HG02852 (cell line): Measurements from ENCODE around the gene DUT.
"Not testable (repeated sequence)": the region's sequence is repeated elsewhere in the genome, so short reads cannot be mapped to it uniquely, and the experiment has no call there.

ENCODE experiments used
- ATAC-seq: cut with Tn5 transposase; IDR thresholded peaks from one replicate; pipeline ENCODE4 v1.9.1; 2021; ENCODE audit warnings: mild to moderate bottlenecking, moderate library complexity; ENCODE audit not compliant: unreplicated experiment

Gene DUT

DNA sequence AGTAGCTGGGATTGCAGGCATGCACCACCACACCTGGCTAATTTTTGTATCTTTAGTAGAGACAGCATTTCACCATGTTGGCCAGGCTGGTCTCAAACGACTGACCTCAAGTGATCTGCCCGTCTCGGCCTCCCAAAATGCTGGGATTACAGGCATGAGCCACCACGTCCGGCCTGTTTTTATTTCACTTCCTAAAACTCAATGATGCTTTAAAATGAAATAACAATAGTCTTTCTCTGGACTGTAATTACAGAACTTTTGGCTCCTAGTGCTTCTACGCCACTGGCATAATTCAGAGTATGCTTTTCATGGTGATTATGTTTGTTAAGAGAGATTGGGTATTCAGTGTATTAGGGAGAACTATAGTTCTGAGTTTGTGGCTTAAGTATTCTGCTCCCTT lies 5.0 kb upstream of the DUT start:
- not testable (repeated sequence) for ATAC-seq

DNA sequence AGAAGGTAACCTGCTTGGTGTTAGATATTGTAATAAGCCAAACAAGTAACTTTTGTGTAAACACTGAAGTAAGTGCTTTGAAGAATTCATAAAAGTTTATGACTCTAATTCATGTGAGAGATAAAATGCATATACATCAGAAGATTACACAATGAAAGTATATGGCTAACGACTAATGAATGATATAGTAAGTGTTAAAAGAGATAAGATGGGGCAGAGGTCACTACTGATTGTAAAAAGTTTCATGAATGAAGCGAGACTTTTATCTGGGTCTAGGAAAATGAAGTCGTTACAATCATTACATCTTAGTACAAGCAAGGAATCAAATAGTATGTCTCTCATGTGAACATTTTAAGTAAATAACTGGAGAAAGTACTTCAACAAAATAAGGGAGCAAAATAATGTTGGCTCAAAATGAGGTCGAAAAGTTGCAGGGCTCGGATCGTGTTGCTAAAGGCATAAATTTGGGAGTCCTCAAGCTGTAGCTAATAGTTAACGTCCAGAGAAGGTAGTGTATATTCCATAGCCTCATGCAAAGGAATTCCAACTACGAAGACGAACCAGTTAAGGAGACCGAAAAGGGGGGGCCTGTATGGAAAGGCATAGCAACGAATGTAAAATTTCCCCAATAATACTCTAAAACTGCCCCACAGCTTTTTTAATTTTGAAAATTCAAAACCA lies 984 bp upstream of the DUT start:
- ATAC-seq, result no peak

DNA sequence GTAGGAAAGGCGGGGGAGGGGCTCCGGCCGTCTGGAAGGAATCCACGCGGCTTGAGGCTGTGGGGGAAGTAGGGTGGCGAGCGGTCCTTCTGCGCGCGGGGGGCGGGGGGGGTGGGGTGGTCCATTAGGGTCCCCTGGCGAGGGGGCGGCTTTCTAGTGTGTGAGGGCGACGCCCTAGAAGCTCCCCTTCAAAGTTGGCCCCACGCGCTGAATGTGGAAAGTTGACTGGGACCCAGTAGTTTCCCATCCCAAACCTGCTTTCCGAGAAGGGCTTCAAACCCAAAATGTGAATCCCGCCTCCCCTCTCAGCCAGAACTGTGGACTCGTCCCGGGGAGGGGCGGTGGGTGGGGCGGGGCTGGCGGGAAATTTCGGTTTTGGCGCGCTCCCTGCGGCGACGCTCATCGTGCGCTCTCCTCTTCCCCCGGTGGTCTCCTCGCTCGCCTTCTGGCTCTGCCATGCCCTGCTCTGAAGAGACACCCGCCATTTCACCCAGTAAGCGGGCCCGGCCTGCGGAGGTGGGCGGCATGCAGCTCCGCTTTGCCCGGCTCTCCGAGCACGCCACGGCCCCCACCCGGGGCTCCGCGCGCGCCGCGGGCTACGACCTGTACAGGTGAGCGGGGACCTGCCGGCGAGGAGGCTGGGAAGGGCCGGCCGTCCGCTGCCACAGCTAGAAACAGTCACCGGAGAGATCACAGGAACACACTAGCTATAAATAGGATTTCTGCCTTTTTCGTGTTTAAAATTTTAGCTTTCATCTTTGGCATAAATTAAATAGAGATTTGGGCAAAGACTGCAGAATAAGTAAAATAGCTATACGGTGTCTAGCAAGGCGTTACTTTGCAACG lies 790 bp downstream of the DUT start:
- peak; percentile 54 for ATAC-seq

DNA sequence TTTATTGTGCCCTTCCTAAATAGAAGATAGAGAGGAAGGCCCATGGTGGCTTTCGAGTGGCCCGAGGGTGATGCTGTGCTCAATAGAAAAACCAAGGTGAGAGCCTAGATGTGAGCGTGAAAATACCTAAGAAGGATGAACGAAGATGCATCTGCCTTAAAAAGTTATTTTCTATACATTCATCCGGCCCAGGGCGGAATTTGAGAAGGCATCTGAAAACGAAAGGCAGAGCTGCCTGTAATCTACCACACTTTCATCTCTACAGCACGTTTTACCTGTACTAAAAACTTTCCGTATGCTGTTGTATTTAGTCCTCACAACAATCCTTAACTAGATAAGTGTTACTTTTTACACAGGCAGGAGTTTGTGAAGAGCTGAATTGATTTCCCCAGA lies 1.4 kb downstream of the DUT start:
- no peak for ATAC-seq

DNA sequence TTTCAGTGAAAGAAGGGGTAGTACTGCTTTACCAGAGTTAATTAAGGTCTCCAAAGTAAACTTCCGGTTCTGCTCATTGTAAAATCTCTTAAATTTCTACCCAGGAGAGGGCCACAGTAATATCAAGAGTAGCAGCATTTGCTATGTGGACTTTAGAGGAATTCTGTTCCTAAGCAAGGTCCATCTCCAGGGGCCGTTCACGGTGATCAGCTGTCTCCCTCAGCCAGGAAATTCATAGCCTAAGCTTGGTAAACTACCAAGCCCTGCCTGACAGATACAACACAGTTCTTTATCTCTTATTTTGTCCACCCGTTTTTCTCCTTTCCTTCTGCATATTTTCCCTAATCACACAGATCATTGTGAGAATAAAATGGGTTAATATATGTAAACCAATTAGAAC lies 2.3 kb downstream of the DUT start:
- ATAC-seq, result no peak

DNA sequence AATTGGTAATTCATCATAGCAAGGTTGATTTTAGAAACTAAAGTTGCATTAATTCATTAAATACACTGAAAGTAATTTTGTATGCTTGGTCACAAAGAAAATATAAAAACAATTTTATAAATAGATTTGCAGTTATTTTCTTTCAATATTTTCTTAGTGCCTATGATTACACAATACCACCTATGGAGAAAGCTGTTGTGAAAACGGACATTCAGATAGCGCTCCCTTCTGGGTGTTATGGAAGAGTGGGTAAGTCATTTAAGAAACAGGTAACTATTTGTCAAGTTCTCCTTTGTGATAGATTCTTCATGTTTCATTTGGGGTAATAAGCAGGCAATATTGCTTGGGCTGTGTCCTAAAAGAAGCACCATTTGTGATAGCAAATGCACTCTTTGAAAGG lies 3.0 kb downstream of the DUT start:
- ATAC-seq, result no peak

DNA sequence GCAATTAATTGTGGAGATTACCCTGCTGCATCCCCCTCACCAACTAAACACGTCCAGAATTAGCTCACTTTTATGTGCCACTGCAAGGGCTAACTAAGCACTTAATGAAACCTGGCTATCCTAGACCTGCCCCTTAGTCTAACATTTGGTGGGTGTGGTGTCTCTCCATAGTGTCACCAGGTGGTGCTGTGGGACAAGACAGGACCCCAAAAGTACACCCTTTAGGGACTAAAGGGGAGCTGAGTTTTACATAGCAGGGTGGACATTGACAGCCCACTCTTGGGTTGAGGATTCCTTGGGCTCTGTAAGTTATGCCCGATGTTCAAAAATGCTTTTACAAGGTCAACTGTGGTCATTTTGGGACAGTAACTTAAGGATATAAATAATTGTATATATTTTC lies 5.7 kb downstream of the DUT start:
- no peak for ATAC-seq

DNA sequence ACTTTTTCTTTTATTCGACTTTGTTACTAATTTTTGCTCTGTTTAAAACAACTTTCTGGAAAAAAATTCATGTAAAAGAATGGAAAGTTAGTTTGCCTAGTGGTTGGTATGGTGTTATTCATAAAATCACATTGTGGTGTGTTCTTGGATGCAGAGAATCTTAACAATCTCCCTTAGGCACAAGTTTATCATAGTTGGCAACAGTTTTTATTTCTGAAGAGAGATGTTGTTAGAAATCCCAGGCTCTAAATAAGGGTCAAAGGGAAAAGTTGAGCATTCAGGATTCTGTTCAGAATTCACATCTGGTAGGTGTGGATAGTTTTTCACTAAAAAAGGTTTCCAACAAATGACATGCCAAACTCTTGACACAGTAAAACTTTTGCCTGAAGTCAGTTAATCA lies 6.4 kb downstream of the DUT start:
- ATAC-seq, result no peak

DNA sequence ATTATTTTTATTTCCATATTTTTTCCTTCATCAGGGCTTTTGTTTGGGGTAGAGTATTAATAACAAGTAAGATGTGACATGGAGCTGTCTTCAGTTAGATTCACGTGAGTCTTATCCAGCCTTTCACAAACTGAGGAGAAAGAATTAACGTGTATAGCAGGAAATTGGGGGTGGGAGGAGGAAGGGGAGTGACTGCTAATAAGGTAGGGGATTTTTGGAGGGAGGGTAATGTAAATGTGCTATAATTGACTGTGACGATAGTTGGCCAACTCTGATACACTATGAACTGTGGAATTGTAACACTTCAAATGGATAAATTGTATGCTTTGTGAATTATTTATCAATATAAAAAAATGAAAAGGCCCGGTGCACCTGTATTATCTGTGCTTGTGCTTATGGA lies 8.9 kb downstream of the DUT start:
- no peak for ATAC-seq

DNA sequence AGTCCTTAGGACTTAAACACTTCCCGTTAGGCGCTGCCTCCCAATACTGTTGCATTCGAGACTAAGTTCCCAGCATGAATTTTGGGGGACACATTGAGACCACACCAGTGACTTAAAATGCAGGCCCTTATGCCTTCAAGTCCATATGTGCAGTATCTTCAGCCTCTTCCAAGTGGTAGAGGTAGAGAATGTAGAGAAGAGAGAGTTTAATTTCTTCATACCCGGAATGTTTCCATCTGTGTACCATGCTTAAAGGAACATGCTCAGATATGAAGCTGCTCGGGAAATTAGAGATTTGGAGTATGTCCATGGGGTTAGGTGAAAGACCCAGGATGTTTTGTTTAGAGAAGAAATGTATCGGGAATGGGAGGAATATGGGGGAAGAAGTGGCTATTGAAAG lies 12.6 kb downstream of the DUT start:
- ATAC-seq, result no peak

DNA sequence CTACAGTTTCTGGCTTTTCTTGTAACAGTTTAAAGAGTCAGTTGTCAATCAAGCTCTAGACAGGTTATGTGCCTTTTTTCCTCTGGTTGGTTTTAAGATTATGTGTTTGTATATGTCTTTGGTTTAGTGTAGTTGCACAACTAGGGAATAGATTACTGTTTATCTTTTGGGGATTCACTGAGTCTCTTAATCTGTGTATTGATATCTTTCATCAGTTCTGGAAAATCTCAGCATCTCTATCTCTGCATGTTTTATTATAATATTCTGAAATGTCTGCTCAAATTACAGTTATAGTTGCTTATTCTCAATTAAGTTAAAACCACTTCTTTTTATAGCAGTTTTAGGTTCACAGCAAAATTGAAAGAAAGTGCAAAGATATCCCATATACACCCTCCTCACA lies 14.3 kb downstream of the DUT start:
- no peak for ATAC-seq

DNA sequence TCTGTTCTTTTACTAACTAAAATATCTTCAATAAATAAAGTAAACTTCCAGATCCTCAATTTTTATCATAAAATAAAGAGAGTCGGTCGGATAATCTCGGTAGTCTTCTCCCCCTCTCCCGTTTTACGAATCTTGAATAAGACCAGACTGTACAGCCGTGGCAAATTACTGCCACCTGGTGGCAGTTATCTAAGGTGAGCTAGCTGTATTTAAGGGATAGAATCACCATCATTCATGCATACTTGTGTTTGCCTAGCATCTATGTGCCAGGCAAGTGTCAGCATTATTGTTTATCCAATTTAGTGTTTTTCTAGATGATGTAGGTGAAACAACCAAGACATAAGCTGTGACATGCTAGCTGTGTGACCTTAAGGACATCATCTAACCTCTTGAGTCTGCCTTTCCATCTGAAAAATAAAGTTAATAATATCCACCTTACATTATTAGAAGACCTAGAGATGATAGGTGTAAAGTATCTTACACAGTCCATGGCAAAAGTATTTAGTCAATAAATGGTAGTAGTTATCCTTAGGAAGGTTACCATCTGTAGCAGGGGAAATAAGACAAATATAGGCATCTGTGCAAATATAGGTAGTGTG lies 21.3 kb downstream of the DUT start:
- peak; percentile 81 for ATAC-seq

DNA sequence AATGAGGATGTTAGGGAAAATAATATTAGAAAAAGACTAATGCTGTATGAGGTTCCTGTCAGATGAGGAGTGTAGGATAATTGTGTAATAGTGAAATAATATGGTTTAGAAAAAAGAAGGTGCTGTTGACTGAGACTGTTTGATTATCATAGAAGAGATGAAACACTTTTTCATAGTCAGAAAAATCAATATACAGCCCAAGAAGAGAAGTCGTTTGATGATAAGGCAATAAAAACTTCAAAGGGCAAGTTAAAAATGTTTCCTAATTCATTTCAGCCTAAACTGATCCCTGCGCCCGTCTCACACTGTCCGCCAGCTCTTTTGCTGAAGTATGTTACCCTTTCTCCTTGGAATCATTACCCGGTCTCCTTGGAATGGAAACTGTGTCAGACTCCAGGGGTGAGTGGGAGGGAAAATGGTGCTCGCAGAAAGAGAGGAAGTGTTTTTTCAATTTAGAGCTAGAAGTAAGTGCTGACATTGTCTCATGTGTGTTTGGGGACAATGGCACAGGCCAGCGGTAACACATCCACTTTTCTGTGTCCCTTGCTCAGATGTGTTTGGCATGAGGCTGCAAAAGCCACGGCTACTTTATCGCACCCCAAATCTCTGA lies 23.6 kb downstream of the DUT start:
- ATAC-seq, result no peak

DNA sequence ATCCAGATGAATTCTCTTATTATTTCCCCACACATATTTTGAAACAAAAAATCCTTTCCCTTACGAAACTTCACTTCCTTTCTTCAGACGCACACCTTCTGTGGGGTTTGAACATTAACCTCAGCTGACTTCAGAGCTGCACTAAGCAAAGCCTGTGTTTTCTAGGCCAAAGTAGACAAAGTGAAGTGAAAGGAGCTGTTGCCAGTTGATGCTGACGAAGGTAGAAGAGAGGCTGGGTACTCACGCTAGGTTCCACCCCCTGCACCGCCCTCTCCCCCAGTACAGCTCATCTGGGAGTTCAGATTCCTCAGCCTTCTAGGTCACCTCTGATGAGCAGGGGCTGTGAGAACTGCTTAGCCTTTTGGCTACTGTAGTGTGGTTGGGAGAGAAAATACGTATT lies 24.1 kb downstream of the DUT start:
- ATAC-seq, result no peak

DNA sequence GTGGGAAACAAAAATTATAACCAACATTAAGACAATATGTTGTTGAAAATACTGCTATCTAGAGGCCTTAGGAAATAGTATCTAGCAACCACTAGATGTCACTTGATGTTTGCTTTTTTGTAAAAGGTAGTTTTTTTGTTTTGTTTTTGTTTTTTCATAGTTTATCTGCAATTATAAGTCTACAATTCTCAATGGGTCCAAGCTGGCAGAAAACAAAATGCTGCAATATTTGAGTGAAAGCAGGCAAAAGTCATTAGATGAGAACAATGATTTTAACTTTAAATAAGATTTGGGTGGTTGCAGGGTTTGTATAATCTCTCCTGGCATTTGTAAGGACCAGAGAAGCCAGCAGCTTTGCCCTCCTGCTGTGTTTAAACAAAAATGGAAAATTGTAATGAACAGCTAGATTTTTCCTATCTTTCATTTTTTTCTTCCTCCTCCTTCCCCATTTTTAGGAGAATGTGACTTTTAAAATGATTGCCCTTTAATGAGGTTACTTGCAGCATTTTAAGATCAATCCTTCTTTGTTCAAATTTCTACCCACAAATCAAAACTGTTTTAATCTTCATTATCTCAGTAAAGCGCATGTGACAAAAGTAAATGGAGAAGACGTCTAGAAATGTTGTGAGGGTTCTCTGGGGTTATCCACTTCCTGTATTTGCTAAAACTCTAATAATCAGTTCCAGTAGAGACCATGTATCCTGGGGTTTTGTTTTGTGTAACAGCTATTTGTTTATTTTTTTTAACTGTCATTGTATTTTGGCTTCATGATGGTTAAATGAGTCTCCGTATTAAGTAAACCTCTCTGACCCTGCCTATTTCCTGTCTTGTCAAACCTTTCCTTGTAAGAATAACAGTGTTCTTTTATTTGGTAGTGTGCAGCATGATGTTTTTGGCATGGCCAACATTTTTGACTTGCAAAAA lies 27.3 kb downstream of the DUT start:
- no peak for ATAC-seq

DNA sequence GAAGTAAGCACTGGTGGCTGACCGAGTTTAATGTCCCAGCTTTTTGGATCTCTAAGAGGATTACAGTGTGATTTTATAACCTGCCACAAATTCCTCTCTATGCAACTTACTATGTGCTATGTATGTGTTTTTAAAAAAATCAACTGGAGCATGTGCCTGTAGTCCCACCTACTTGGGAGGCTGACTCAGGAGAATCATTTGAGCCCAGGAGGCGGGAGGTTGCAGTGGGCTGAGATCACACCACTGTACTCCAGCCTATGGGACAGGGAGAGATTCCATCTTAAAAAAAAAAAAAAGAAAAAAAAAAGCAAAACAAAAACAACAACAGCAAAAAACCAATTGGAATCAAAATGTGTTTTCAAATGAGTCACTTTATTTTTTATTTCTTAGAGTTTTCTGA lies 29.6 kb downstream of the DUT start:
- ATAC-seq, result no peak

DNA sequence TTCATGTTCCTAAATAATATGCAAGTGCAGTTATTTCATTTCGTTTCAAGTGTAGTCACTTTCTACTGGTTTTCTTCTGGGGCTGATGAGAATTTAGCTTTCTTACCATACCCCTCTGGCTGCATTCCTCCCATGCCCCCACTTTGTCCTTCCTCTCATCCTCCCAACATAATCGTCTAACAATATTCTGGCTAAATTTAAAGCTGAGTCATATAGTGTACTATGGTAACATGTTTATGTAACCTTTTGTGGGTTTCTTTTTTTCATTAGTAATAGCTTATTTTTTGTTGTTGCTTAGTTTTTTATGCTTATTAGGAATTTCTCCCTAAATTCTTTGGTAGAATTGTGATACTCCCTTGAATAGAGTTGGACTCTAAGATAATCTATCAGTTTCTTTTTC lies 30.5 kb downstream of the DUT start:
- ATAC-seq, result no peak

DNA sequence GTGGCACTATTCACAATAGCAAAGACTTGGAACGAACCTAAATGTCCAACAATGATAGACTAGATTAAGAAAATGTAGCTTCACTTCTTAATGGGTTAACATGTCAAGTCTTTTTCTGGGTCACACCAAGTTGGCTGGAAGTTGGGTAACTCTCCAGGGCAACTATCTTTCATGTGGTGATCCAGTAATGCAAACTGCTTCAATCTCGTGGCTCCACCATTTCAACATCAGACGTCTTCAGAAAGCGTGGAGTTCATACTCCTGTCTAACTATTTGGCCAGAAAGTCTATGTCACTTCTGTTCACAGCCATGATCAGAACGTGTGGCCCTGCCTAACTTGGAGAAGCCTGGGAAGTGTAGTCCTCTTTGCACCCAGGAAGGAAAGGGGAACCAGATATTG lies 32.2 kb downstream of the DUT start:
- ATAC-seq, result no peak

DNA sequence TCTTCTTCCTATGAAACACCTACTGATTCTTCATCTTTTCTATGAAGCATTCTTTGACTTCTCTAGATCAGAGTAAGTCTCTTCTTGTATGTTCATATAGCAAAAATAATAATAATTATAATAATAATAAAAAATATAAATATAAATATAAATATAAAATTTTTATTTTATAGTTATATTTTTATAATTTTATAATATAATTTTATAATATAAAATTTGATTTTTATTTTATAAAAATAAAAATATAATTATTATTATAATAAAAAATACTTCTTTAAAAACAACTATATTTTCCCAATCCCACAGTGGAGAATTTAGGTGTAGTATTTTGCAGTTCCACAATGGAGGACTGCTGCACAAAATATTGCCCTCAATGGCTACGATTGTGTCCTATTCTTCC lies 34.3 kb downstream of the DUT start:
- ATAC-seq, result no peak

DNA sequence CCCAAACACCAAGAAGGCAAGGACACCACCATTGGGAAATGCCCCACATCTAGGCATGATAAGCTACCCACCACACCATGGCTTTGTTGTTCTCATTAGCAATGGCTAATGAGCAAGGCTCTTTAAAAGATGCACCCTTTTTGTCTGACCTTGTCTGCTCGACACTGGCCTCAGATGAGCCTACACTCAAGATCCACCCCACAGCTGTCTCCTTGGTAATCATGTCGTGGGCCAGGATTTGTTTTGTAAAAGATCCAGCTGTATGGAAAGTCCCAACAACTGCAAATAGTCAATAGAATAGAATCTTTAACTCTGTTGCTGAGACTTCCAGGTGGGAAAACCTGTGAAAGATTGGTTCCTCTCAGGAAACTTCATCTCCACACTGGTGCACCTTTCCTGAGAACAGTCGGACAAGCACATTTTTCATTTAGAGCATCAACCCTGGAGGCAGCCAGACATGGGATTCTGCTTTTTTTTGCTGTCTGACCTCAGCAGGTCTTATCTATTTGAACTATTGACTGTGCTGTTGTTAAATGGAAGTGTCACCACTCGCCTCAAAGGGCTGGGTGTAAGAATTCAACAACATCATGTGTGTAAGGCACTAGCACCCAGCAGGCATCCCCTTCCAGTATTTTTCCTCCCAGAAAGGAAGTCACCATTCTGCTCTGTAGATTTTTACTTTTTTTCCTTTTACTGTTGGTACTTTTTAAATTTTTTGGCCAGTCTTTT lies 35.5 kb downstream of the DUT start:
- ATAC-seq, result no peak
